H1 (cell line): ENCODE measurements around the gene IFI27L1. TPM values are rescaled to one million over a fixed set of nuclear protein-coding genes. Genes with fewer than 3 reads are reported as not detected.

Source experiments
- BCL11A ChIP-seq, 2 experiments: IDR thresholded peaks; one replicate each; pipeline ENCODE4 v1.6.1; 2011; ENCODE audit warnings: low read depth in 2 of 2, low read length in 2 of 2, mild to moderate bottlenecking in 2 of 2
- BRCA1 ChIP-seq: IDR thresholded peaks from 2 replicates; pipeline ENCODE4 v1.6.1; 2012; ENCODE audit warnings: low read depth, low read length, improper control_type of control experiment
- EGR1 ChIP-seq: IDR thresholded peaks from 2 replicates; pipeline ENCODE4 v1.6.1; 2011; ENCODE audit warnings: low read depth, low read length, borderline replicate concordance
- EP300 ChIP-seq, 2 experiments: IDR thresholded peaks; 1 replicate in 1 of 2; 2 replicates in 1 of 2; pipeline ENCODE4 v1.6.1; 2011 to 2012; ENCODE audit warnings: low read depth in 2 of 2, low read length in 2 of 2, mild to moderate bottlenecking in 2 of 2, borderline replicate concordance in 1 of 2, inconsistent platforms in 1 of 2, moderate library complexity in 1 of 2
- KDM4A ChIP-seq: IDR thresholded peaks from one replicate; pipeline ENCODE4 v1.7.1; 2012; ENCODE audit warnings: low read depth, mild to moderate bottlenecking, moderate library complexity, low read length, inconsistent platforms; ENCODE audit not compliant: severe bottlenecking
- KDM5A ChIP-seq: fragments of 200-600 bp; IDR thresholded peaks from 2 replicates; pipeline ENCODE4 v1.7.1; 2012; ENCODE audit warnings: mild to moderate bottlenecking, low read length, inconsistent platforms, mixed read lengths
- MAFK ChIP-seq: IDR thresholded peaks from 2 replicates; pipeline ENCODE4 v1.6.1; 2012; ENCODE audit warnings: low read depth, mild to moderate bottlenecking, improper control_type of control experiment, low read length
- POLR2A ChIP-seq, 2 experiments: IDR thresholded peaks; 1 replicate in 1 of 2; 2 replicates in 1 of 2; pipeline ENCODE4 v1.6.1; 2011; ENCODE audit warnings: low read depth in 2 of 2, low read length in 2 of 2, mild to moderate bottlenecking in 2 of 2; ENCODE audit errors: control extremely low read depth in 1 of 2
- RAD21 ChIP-seq, 2 experiments: IDR thresholded peaks in 1 of 2; conservative IDR thresholded peaks in 1 of 2; 2 replicates each; pipeline ENCODE4 v1.6.1; 2011; ENCODE audit warnings: low read depth in 2 of 2, low read length in 2 of 2, improper control_type of control experiment in 1 of 2, inconsistent platforms in 1 of 2, mild to moderate bottlenecking in 1 of 2, moderate library complexity in 1 of 2
- RBBP5 ChIP-seq: IDR thresholded peaks from 2 replicates; pipeline ENCODE4 v1.7.1; 2012; ENCODE audit warnings: low read depth, mild to moderate bottlenecking, inconsistent platforms, low read length, moderate library complexity, borderline replicate concordance
- RFX5 ChIP-seq: IDR thresholded peaks from 2 replicates; pipeline ENCODE4 v1.6.1; 2011; ENCODE audit warnings: low read depth, low read length, improper control_type of control experiment, borderline replicate concordance
- SAP30 ChIP-seq: fragments of 300-600 bp; sonication (generic); IDR thresholded peaks from 2 replicates; pipeline ENCODE4 v1.7.1; 2012; ENCODE audit warnings: low read length, moderate library complexity, mild to moderate bottlenecking, inconsistent platforms; ENCODE audit not compliant: insufficient read depth, insufficient replicate concordance
- SP2 ChIP-seq: IDR thresholded peaks from 2 replicates; pipeline ENCODE4 v1.6.1; 2012; ENCODE audit warnings: mild to moderate bottlenecking, low read length, inconsistent platforms
- TBP ChIP-seq: IDR thresholded peaks from 2 replicates; pipeline ENCODE4 v1.6.1; 2011; ENCODE audit warnings: low read depth, low read length, improper control_type of control experiment
- TEAD4 ChIP-seq: IDR thresholded peaks from 2 replicates; pipeline ENCODE4 v1.6.1; 2012; ENCODE audit warnings: low read depth, low read length, inconsistent platforms, mixed read lengths
- polyA plus RNA-seq, 7 experiments: library from polyadenylated mRNA; depleted of rRNA in 3 of 7; stranded (reverse) in 5 of 7; unstranded in 2 of 7; fragments of >200 nt in 5 of 7; fragments of 200-250 nt in 2 of 7; gene quantifications; 1 replicate in 5 of 7; 2 replicates in 1 of 7; 4 replicates in 1 of 7; pipeline versions ENCODE4 v1.2.1 to v1.2.3, GENCODE V29; 2011 to 2013; ENCODE audit warnings: missing spikeins in 2 of 7, mixed read lengths in 2 of 7
- total RNA-seq: library from RNA; stranded (reverse); fragmentation: NEBNext Ultra II Directional; extraction: Animal tissue kit (Norgen Biotek cat#: 25700); gene quantifications from 2 replicates; pipeline ENCODE4 v1.2.1, GENCODE V29; 2021
- TF ChIP-seq, protein P1 (sequence below): IDR thresholded peaks from 2 replicates; pipeline ENCODE4 v1.6.1; 2011; ENCODE audit warnings: low read length, improper control_type of control experiment
- TF ChIP-seq, protein P2 (sequence below): IDR thresholded peaks from 2 replicates; pipeline ENCODE4 v1.6.1; 2012; ENCODE audit warnings: low read length, inconsistent platforms
- TF ChIP-seq, protein P3 (sequence below), 3 experiments: IDR thresholded peaks; 1 replicate in 2 of 3; 2 replicates in 1 of 3; pipeline versions ENCODE4 v1.5.1 to v1.6.1; 2011; ENCODE audit warnings: low read length in 3 of 3, mild to moderate bottlenecking in 3 of 3, inconsistent platforms in 2 of 3, low read depth in 1 of 3, moderate library complexity in 1 of 3; ENCODE audit not compliant: insufficient read depth in 1 of 3; ENCODE audit errors: control extremely low read depth in 1 of 3

Gene IFI27L1
- total and polyA plus RNA-seq, 2 of the 8 experiments (the other 6 are each of a cell fraction or from before 2014, with no cell fraction given), result 21.2 to 30.5 TPM

DNA sequence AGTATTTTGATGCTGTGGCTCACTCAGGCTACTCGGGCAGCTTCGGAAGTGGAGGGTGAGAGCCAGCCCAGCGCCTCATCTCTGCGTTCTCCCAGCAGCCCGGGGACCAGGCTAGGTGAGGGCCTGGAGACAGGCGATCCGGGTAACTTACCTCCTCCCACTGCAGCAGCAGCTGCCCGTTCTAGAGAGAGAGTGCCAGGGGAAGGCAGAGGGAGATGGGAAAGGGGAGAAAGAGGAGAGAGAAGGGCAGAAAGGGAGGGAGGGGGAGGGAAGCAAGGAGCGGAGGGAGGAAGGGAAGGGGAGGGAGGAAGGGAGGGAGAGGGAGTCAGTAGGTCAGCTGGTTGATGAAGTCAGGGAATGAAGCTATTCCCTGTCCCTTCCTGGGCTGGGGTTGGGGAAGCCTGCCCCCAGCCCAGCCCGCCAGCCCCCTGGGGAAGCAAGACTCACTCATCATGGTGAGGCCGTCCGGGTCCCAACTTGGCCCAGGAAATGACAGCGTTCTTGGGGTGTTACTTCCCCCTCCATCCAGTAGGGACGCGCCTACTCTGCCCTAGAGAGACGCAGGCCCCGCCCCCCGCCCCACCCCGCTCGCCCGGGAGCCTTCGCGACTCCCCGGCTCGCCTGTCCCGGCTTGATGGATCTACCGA lies 48.1 kb downstream of the IFI27L1 start, which contains the start of gene IFI27L2 (continued):
- TF ChIP-seq, protein P1, sequence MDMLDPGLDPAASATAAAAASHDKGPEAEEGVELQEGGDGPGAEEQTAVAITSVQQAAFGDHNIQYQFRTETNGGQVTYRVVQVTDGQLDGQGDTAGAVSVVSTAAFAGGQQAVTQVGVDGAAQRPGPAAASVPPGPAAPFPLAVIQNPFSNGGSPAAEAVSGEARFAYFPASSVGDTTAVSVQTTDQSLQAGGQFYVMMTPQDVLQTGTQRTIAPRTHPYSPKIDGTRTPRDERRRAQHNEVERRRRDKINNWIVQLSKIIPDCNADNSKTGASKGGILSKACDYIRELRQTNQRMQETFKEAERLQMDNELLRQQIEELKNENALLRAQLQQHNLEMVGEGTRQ, result no peak
- TF ChIP-seq, protein P2, sequence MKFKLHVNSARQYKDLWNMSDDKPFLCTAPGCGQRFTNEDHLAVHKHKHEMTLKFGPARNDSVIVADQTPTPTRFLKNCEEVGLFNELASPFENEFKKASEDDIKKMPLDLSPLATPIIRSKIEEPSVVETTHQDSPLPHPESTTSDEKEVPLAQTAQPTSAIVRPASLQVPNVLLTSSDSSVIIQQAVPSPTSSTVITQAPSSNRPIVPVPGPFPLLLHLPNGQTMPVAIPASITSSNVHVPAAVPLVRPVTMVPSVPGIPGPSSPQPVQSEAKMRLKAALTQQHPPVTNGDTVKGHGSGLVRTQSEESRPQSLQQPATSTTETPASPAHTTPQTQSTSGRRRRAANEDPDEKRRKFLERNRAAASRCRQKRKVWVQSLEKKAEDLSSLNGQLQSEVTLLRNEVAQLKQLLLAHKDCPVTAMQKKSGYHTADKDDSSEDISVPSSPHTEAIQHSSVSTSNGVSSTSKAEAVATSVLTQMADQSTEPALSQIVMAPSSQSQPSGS, result no peak
- TF ChIP-seq MAFK (no peak), EP300 (IDR thresholded peaks at IDR 0.05; ENCODE audit: borderline replicate concordance in 1 of 2, low read depth in 2 of 2, low read length in 2 of 2) (no peak), RBBP5 (peak; percentile 87; the same call in 1 of the 2 replicates), BCL11A (IDR thresholded peaks at IDR 0.05; ENCODE audit: low read depth in 2 of 2, low read length in 2 of 2) (no peak), EGR1 (peak; percentile 92), KDM5A (no peak), BRCA1 (no peak), TBP (no peak), RFX5 (no peak), POLR2A (IDR thresholded peaks at IDR 0.05; ENCODE audit: control extremely low read depth in 1 of 2, low read depth in 2 of 2, low read length in 2 of 2) (0 out of 3 replicates have a peak, but pooled peaks of 1 of the 2 experiments have one; percentile 23), KDM4A (no peak), RAD21 (IDR thresholded peaks at IDR 0.05 in 1 of 2, conservative IDR thresholded peaks at IDR 0.05 in 1 of 2; ENCODE audit: low read depth in 2 of 2, low read length in 2 of 2) (0 out of 4 replicates have a peak, but pooled peaks of 1 of the 2 experiments have one; percentile 9), SP2 (no peak), TEAD4 (no peak), SAP30 (peak; percentile 65)
- TF ChIP-seq, protein P3, sequence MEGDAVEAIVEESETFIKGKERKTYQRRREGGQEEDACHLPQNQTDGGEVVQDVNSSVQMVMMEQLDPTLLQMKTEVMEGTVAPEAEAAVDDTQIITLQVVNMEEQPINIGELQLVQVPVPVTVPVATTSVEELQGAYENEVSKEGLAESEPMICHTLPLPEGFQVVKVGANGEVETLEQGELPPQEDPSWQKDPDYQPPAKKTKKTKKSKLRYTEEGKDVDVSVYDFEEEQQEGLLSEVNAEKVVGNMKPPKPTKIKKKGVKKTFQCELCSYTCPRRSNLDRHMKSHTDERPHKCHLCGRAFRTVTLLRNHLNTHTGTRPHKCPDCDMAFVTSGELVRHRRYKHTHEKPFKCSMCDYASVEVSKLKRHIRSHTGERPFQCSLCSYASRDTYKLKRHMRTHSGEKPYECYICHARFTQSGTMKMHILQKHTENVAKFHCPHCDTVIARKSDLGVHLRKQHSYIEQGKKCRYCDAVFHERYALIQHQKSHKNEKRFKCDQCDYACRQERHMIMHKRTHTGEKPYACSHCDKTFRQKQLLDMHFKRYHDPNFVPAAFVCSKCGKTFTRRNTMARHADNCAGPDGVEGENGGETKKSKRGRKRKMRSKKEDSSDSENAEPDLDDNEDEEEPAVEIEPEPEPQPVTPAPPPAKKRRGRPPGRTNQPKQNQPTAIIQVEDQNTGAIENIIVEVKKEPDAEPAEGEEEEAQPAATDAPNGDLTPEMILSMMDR (IDR thresholded peaks at IDR 0.05; ENCODE audit: control extremely low read depth in 1 of 3, insufficient read depth in 1 of 3, low read depth in 1 of 3, low read length in 3 of 3), result peak in 2 of 3 experiments; percentile 17 to 42; a peak in 3 of 4 replicates
